RWPE1 (cell line): ENCODE measurements around the gene EEF1AKMT3.

Experiments used
- CTCF ChIA-PET: fragments of 350-600 bp; sonication (Branson Sonifier 250); formaldehyde crosslinking; extraction: SDS; loops from one replicate; lab custom pipeline; 2021; lab: Yijun Ruan, JAX
- POLR2A ChIA-PET: fragments of 400-600 bp; formaldehyde crosslinking; extraction: SDS; loops from one replicate; lab custom pipeline; 2020; ENCODE audit warnings: antibody characterized with exemption; ENCODE audit not compliant: low non-redundant PET; lab: Yijun Ruan, JAX
- DNase-seq: peaks from one replicate; pipeline ENCODE4 v3.0.0; 2012; ENCODE audit warnings: low spot score
- H3K27ac ChIP-seq: fragments of 450-650 bp; 2 replicates; pipeline ENCODE4 v1.5.1; 2017
- TF ChIP-seq, protein P1 (sequence below): fragments of 450-650 bp; conservative IDR thresholded peaks from 2 replicates; pipeline ENCODE4 v1.5.1; 2017; ENCODE audit warnings: low read depth, mild to moderate bottlenecking

EEF1AKMT3 gene

DNA sequence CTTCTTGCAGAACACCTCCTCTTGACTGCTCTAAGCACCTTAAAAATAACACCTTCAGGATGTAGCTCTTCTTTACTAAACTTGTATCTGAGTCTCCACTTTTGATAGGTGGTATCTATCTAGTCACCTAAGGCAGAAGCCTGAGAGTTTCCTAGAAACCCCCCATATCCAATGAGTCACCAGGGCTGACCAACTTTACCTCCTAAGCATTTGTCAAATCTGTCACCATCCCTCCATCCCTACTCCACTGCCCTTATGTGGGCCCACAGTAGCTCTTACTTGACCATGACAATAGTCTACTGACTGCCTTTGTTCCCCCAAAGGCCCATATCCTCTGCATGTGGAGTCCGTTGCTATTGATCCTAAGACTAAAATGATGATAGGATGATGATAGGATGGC is 30.2 kb downstream of the EEF1AKMT3 start:
- no peak overlapping the region for H3K27ac ChIP-seq
- TF ChIP-seq, protein P1, sequence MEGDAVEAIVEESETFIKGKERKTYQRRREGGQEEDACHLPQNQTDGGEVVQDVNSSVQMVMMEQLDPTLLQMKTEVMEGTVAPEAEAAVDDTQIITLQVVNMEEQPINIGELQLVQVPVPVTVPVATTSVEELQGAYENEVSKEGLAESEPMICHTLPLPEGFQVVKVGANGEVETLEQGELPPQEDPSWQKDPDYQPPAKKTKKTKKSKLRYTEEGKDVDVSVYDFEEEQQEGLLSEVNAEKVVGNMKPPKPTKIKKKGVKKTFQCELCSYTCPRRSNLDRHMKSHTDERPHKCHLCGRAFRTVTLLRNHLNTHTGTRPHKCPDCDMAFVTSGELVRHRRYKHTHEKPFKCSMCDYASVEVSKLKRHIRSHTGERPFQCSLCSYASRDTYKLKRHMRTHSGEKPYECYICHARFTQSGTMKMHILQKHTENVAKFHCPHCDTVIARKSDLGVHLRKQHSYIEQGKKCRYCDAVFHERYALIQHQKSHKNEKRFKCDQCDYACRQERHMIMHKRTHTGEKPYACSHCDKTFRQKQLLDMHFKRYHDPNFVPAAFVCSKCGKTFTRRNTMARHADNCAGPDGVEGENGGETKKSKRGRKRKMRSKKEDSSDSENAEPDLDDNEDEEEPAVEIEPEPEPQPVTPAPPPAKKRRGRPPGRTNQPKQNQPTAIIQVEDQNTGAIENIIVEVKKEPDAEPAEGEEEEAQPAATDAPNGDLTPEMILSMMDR: no peak
- CTCF ChIA-PET: interaction anchor here (0.6 to 1.6 kb wide), 13 partner anchors 10 to 1375 kb away, joined by 3 to 12 read pairs (median 3); partner anchors contain the start of gene AVIL
- POLR2A ChIA-PET: no interaction called here
- no peak for DNase-seq

DNA sequence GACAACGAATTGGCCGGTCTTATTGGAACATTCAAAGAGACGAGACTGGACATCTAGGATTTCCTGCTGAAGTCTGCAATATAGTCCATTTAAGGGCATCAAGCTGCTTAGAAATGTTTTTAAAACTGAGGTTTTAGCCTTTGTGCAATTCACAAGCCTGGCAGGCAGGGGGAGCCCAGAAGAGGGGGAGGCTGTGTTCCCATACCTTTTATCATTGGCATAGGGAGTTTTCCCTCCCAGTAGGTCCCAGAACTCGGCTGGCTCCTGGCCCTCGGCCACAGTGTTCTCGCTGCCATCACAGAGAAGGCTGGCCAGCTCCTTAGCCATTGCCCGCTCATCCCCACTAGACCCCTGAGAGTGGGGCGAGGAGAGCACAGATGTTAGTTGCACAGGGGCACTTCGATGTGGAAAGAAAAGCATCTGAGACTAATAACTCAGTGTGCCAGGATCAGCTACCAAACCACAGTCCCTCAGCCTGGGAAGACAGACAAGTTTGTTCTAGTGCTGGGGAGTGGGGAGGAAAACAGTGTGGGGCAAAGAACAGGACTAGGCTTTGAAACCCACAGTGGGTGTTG is 31.0 kb downstream of the EEF1AKMT3 start:
- H3K27ac ChIP-seq: peak overlapping the region; percentile 41
- POLR2A ChIA-PET: no interaction called here
- CTCF ChIA-PET: interaction anchor here (0.6 to 1.6 kb wide), 17 partner anchors 9 to 1376 kb away, joined by 3 to 12 read pairs (median 4); partner anchors contain the start of gene AVIL
- peak; percentile 70 for DNase-seq
- TF ChIP-seq, protein P1: peak; percentile 74

GRCh38 chr12:57806677-57807076 is 34.3 kb downstream of the EEF1AKMT3 start:
- TF ChIP-seq, protein P1: no peak
- ChIA-PET CTCF (no interaction called here), POLR2A (no interaction called here)
- H3K27ac ChIP-seq: no peak overlapping the region
- DNase-seq: no peak

GRCh38 chr12:57807285-57807684 is 34.9 kb downstream of the EEF1AKMT3 start:
- ChIA-PET POLR2A (no interaction called here), CTCF (no interaction called here)
- TF ChIP-seq, protein P1: no peak
- no peak for DNase-seq
- no peak overlapping the region for H3K27ac ChIP-seq

DNA sequence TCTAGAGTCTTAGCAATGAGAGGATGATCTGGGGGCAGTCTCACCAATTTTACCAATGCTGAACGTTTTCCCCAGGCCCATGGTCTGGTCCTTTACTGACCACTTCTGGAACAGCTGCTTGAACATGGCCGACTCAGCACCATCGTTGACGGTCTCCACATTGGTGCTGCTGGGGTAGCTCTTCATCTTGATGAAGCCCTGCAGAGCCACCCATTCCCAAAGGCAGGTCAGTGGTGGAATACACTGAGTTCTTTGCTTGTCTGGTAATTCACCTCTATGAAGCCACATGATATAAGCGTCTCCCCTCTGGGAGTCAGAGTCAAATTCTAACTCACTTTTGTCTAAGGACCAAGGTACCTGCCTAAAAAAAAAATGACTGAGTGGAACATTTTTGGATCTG is 35.9 kb downstream of the EEF1AKMT3 start:
- DNase-seq: no peak
- TF ChIP-seq, protein P1: no peak
- H3K27ac ChIP-seq: no peak overlapping the region
- ChIA-PET POLR2A (no interaction called here), CTCF (interaction anchor here (0.7 kb wide), 1 partner anchor 323 kb away, joined by 4 read pairs; no protein-coding TSS in a partner anchor)

DNA sequence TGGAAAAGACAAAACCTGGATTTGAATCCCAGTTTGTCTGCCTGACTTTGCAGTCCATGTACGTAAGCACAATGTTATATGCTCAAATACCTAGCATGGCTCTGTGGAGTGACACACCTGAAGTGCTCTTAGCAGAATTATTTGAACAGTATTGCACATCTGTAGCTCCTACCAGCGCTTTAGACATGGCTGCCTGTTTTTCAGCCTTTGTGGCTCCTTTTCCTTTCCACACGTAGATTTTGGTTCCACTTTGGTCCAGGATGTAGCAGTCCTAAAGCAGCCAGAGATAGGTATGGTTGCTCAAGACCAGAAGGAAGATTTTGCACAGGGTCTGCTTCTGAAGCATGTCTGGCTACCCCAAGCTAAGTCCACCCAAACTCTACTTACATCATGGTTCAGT is 37.0 kb downstream of the EEF1AKMT3 start:
- POLR2A ChIA-PET: no interaction called here
- CTCF ChIA-PET: no interaction called here

More for the DNA sequence above, 37.0 kb downstream of the EEF1AKMT3 start:
- TF ChIP-seq, protein P1: no peak
- DNase-seq: no peak
- no peak overlapping the region for H3K27ac ChIP-seq
